GM18507 (cell line): ENCODE data around the gene TECTA.
"Not testable (repeated sequence)": the region's sequence is repeated elsewhere in the genome, so short reads cannot be mapped to it uniquely, and the experiment has no call there.

ENCODE experiments used
- DNase-seq: peaks from one replicate; pipeline ENCODE4 v3.0.0; 2011; ENCODE audit warnings: low read depth; ENCODE audit not compliant: insufficient read length; ENCODE audit errors: extremely low spot score
- FAIRE-seq: peaks from 2 replicates; lab custom pipeline; 2011; peaks lifted over from hg19 to GRCh38; lab: Jason Lieb, UNC

Gene TECTA

GRCh38 chr11:121154486-121155314, 53.7 kb downstream of the TECTA start:
- FAIRE-seq (no peak), DNase-seq (no peak)

- no peak for FAIRE-seq
Measured at GRCh38 chr11:121157756-121158155, 56.7 kb downstream of the TECTA start.

GRCh38 chr11:121159741-121160140, 58.7 kb downstream of the TECTA start:
- DNase-seq: no peak
- FAIRE-seq: no peak

More at GRCh38 chr11:121157756-121158155, 56.7 kb downstream of the TECTA start:
- no peak for DNase-seq

- no peak for FAIRE-seq
Measured at GRCh38 chr11:121161349-121161917, 60.4 kb downstream of the TECTA start.

DNA sequence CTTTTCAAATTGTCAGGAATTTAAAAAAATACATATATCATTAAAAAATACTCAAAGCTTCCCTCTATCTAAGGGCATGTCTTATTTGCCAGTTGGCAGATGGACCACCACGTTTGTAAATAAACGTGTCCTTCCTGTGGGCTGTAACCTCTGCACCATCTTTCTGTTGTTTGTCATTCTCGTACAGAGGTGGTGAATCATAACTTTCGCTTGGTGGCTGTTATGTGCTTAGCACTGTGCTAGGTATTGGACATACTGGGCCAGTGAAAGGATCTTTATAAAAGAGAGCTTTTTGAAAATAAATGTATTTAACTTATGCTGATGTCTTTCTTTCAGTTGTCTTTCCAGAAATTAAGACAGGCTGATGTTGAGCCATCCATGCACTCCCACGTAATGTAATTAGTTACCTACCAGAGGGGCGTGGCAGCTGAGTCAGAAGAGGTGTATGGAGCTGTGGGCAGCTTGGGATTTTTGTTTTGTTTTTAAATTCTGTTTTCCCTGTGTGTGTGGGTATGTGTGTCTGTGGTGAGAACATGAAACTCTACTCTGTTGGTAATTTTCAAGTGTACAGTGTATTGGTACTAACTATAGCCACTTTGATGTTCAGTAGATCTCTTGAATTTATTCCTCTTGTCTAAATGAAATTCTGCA, 62.7 kb downstream of the TECTA start:
- FAIRE-seq: no peak
- no peak for DNase-seq

More at GRCh38 chr11:121161349-121161917, 60.4 kb downstream of the TECTA start:
- DNase-seq: no peak

GRCh38 chr11:121177629-121178028, 76.6 kb downstream of the TECTA start:
- FAIRE-seq, DNase-seq: not testable (repeated sequence)

GRCh38 chr11:121179306-121179705, 78.3 kb downstream of the TECTA start:
- no peak for DNase-seq
- FAIRE-seq: no peak

- DNase-seq (no peak), FAIRE-seq (no peak)
Measured at GRCh38 chr11:121180183-121180582, 79.1 kb downstream of the TECTA start.

GRCh38 chr11:121188776-121189175, 87.7 kb downstream of the TECTA start:
- FAIRE-seq (no peak), DNase-seq (no peak)

GRCh38 chr11:121191818-121192217, 90.8 kb downstream of the TECTA start:
- DNase-seq (no peak), FAIRE-seq (no peak)

GRCh38 chr11:121194731-121195596, 93.9 kb downstream of the TECTA start:
- DNase-seq: peak; percentile 26
- peak; percentile 87 for FAIRE-seq

DNA sequence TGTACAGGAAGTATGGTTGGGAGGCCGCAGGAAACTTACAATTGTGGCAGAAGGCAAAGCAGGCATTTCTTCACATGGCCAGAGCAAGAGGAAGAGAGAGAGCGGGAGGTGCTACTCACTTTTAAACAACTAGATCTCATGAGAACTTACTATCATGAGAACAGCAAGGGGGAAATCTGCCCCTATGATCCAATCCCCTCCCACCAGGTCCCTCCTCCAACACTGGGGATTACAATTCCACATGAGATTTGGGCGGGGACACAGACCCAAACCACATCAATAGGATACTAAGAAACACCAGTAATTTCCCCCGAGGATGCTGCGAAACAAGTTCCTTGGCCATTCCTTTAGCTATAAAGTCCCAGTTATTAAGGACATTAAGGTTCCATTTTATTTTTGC, 97.4 kb downstream of the TECTA start:
- DNase-seq: no peak
- FAIRE-seq: no peak

- FAIRE-seq (no peak), DNase-seq (no peak)
Measured at GRCh38 chr11:121199516-121199915, 98.5 kb downstream of the TECTA start.

DNA sequence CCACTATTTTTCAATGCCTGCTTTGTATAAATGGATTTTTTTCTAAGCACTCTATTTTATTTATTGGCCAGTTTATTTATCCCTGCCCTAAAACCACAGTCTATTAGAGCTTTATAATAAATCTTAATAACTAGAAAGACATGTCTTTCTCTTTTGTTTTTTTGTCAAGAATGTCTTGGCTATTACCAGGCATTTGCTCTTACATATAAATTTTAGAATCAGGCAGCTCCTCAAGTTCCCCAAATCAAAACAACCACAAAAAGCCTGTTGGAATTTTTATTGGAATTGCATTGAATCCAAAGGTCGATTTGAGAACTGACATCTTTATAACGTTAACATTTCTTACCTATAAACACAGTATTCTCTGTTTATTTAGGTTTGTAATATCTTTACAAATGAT, 105.8 kb downstream of the TECTA start:
- DNase-seq: no peak

DNA sequence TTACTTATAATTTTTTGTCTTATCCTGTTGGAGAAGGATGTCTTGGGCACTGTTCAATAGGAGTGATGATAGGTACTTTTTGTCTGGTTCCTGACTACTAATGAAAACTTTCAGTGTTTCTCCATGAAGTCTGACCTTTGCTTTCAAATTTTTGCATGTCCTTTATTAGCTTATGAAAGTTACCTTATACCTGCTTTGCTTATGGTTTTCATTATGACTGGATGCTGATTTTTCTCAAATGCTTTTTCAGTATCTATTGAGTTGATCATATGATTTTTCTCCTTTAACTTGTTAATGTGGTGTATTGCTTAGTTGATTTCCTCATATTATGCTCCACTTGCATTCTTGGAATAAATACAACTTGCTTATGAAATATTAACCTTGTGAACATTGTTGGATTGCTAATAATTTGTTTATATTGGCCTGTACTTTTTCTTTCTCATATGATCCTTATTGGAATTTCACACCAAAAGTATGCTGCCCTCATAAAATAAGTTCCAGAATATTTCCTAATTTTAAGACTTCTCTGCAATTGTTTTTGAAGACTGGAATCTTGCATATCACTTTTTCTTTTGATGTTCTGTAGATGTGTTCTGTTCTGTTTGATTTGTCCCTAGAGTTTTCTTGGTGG, 106.6 kb downstream of the TECTA start:
- FAIRE-seq (peak; percentile 45), DNase-seq (no peak)

More for the DNA sequence above, 105.8 kb downstream of the TECTA start:
- FAIRE-seq: no peak

- FAIRE-seq (no peak), DNase-seq (no peak)
Measured at GRCh38 chr11:121210445-121211080, 109.5 kb downstream of the TECTA start.

GRCh38 chr11:121211626-121212025, 110.6 kb downstream of the TECTA start:
- DNase-seq (no peak), FAIRE-seq (no peak)

- FAIRE-seq (no peak), DNase-seq (no peak)
Measured at GRCh38 chr11:121212536-121213361, 111.7 kb downstream of the TECTA start.
